HG02840 (cell line): Measurements from ENCODE around the gene RPS27.

Source experiments
- ATAC-seq: cut with Tn5 transposase; IDR thresholded peaks from one replicate; pipeline ENCODE4 v1.9.1; 2021; ENCODE audit warnings: mild to moderate bottlenecking, moderate library complexity, moderate number of reproducible peaks; ENCODE audit not compliant: unreplicated experiment, low FRiP score

RPS27 gene

GRCh38 chr1:153990468-153991150 is at the start of gene RPS27:
RPS27 (plus strand) TSS chr1:153990762; CDS start chr1:153990797, 35 bp downstream.
- ATAC-seq: peak; percentile 81

GRCh38 chr1:153941826-153942725 is 48.5 kb upstream of the RPS27 start:
- ATAC-seq: no peak

DNA sequence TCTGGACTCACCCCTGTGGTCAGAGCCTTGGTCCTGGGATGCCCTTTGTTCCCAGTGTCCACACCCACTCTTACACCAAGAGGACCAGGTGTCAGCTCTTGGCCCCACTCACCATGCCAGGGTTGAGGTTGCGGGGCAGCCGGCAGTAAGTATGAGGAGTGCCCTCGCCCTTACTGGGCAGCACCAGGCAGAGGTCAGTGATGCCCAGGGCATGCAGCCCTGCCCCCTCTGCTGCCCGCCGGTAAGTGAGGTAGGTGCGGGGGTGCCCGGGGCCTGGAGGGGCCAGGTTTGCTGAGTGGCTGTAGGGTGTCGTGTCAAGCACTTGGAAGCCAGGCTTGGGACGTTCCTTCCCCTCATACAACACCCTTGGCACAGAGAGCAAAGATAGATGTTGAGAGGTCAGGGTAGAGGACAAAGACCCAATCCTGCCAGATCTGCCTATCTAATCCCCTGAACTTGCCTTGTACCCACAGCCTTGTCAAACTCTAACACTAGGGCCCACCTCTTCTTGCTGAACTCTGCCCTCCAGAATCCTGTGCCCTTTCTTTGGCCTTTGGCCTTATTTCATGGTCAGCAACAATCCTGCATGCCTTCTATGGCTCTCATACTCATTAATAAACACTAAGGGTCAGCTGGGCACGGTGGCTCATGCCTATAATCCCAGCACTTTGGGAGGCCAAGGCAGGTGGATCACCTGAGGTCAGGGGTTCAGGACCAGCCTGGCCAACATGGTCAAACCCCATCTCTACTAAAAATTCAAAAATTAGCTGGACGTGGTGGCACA is 47.6 kb upstream of the RPS27 start:
- no peak for ATAC-seq

GRCh38 chr1:153944005-153944826 is 46.3 kb upstream of the RPS27 start:
- ATAC-seq: no peak

- no peak for ATAC-seq
Observed at GRCh38 chr1:153944827-153945117, 45.8 kb upstream of the RPS27 start.

DNA sequence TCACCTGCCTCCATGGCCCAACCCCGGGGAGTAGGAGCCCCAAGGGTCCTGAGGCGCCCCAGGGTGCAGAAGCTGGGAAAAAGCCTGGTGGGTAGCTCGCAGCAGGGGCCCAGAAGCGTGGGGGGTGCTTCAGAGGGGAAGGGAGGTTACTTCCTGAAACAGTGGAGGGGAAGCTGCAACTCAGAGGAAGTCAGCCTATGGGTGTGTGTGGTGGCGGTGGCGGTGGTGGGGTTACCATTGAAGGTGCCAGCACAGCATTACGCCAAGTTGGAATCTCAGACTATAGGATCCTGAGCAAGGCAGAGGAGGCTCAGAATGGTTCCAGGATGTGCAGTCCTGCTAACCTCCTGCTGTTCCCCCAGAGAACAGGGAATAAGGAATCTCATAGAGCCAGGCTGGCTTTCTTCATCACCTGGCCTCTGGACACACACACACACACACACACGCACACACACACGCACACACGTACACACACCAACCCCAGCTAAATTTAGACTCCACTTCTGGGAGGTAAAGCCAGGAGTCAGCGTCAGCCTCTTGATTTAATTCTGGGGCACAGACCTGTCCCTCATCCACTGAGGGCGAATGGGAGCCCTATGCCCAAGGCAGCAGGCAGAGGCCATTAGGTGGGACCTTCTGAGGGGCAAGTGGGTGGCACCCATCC is 45.3 kb upstream of the RPS27 start:
- ATAC-seq: no peak

- ATAC-seq: peak; percentile 60
Observed at GRCh38 chr1:153945795-153946621, 44.6 kb upstream of the RPS27 start.

GRCh38 chr1:153946622-153947241 is 43.8 kb upstream of the RPS27 start, which contains the start of gene DENND4B:
DENND4B (minus strand) TSS chr1:153946718; CDS start chr1:153944374, 2,344 bp downstream.
- ATAC-seq: peak; percentile 57

- ATAC-seq: no peak
Observed at GRCh38 chr1:153951183-153951582, 39.4 kb upstream of the RPS27 start.

- ATAC-seq: no peak
Observed at GRCh38 chr1:153951801-153952200, 38.8 kb upstream of the RPS27 start.

DNA sequence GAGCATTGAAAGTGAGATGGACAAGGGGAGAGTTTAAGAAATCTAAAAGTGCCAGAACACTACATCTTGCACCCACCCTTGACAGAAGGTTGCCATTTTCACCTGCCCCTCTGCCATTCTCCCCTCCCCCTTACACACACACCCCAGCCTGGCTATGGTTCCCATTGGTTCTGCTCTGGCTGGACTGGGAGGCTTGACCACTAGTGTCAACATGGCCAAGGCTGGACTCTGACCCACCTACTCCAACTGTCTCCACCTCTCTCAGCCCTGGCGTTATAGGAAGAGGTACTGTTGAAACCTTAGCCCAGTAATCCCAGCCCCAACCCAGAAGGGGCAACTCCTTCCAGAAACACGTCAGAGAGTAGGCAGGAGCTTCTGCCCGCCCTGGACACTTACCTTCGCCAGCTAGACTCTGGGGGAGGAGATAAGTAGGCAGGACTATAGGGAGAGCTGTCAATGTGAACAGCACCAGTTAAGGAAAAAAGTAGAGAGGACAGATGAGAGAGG is 36.6 kb upstream of the RPS27 start:
- no peak for ATAC-seq

GRCh38 chr1:153954826-153955225 is 35.7 kb upstream of the RPS27 start:
- ATAC-seq: no peak

GRCh38 chr1:153956997-153957715 is 33.4 kb upstream of the RPS27 start:
- no peak for ATAC-seq

DNA sequence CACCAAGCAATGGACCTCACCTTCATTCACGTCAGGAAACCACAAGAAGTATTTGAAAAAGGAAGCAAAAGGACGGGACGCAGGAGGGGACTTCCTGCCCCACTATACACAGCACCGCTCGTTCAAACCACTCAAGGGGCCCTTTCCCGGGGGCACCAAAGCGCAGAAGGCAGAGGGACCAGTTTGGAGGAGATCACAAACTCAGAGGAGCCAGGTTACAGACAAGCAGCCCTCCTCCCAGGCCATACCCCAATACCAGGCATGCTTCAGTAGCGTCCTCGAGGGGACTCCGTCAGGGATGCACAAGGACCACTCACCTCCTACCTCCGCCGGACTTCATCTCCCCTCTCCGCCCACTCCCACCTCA is 32.8 kb upstream of the RPS27 start:
- ATAC-seq: peak; percentile 21

- ATAC-seq: peak; percentile 59
Observed at GRCh38 chr1:153958111-153958960, 32.2 kb upstream of the RPS27 start, which contains the start of gene CRTC2. CRTC2 (minus strand) TSS chr1:153958612; CDS start chr1:153958497, 115 bp downstream.

- ATAC-seq: no peak
Observed at GRCh38 chr1:153958961-153959260, 31.7 kb upstream of the RPS27 start.

DNA sequence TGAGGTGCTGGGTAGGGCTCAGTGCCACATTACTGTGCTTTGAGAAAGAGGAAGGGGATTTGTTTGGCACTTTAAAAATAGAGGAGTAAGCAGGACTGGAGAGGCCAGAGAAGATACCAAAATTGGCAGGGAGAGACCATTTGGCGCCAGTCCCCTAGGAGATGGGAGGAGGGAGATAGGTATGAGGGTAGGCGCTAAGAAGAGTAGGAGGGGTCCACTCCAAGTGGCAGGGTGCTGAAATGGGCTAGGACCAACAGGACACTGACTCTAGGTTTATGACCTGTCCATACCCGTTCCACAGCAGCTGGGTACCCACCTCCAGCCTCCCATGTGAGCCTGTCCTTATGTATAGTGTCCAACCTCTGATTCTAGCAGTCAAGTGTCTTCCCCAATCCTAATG is 31.1 kb upstream of the RPS27 start:
- ATAC-seq: no peak
